H9 (cell line): ENCODE measurements around the gene SLC29A4. TPM values are rescaled to one million over a fixed set of nuclear protein-coding genes. Genes with fewer than 3 reads are reported as not detected.
"Not testable (repeated sequence)": the region's sequence is repeated elsewhere in the genome, so short reads cannot be mapped to it uniquely, and the experiment has no call there.

Experiments used
- DNase-seq: peaks from one replicate; pipeline ENCODE4 v3.0.0-alpha.2; 2017
- H2AFZ ChIP-seq: one replicate; pipeline ENCODE4 v1.6.1; 2013; ENCODE audit warnings: mild to moderate bottlenecking, low read length, control low read depth, moderate library complexity
- H2AK5ac ChIP-seq: 2 replicates; pipeline ENCODE4 v1.6.1; 2013; ENCODE audit warnings: low read length, control low read depth, mixed read lengths; ENCODE audit not compliant: insufficient read length
- H2BK120ac ChIP-seq: one replicate; pipeline ENCODE4 v1.6.1; 2013; ENCODE audit warnings: low read depth, mild to moderate bottlenecking, low read length, control low read depth, inconsistent platforms; ENCODE audit not compliant: poor library complexity, severe bottlenecking
- H2BK12ac ChIP-seq: 2 replicates; pipeline ENCODE4 v1.6.1; 2013; ENCODE audit warnings: low read length, control low read depth, mixed read lengths, low read depth; ENCODE audit not compliant: insufficient read length
- H2BK15ac ChIP-seq: 2 replicates; pipeline ENCODE4 v1.6.1; 2013; ENCODE audit warnings: low read depth, low read length, control low read depth
- H2BK20ac ChIP-seq: one replicate; pipeline ENCODE4 v1.6.1; 2013; ENCODE audit warnings: low read depth, mild to moderate bottlenecking, low read length, control low read depth, inconsistent platforms; ENCODE audit not compliant: poor library complexity, severe bottlenecking
- H2BK5ac ChIP-seq: 2 replicates; pipeline ENCODE4 v1.6.1; 2013; ENCODE audit warnings: low read length, control low read depth, mixed read lengths; ENCODE audit not compliant: insufficient read length
- H3K14ac ChIP-seq: 2 replicates; pipeline ENCODE4 v1.6.1; 2013; ENCODE audit warnings: low read length, control low read depth; ENCODE audit not compliant: insufficient read depth
- H3K18ac ChIP-seq: 2 replicates; pipeline ENCODE4 v1.6.1; 2013; ENCODE audit warnings: low read depth, mild to moderate bottlenecking, mixed read lengths, low read length, control low read depth; ENCODE audit not compliant: insufficient read length
- H3K23ac ChIP-seq: 2 replicates; pipeline ENCODE4 v1.6.1; 2013; ENCODE audit warnings: low read length, control low read depth, mixed read lengths, low read depth; ENCODE audit not compliant: insufficient read length
- H3K23me2 ChIP-seq: 2 replicates; pipeline ENCODE4 v1.6.1; 2013; ENCODE audit warnings: low read depth, mild to moderate bottlenecking, mixed read lengths, low read length, control low read depth; ENCODE audit not compliant: insufficient read length, poor library complexity, severe bottlenecking
- H3K27ac ChIP-seq: 2 replicates; pipeline ENCODE4 v1.5.1; 2013; ENCODE audit warnings: low read length, control low read depth, mixed read lengths, low read depth; ENCODE audit not compliant: insufficient read length
- H3K27me3 ChIP-seq: 2 replicates; pipeline ENCODE4 v1.6.1; 2013; ENCODE audit warnings: low read length, control low read depth, inconsistent platforms; ENCODE audit not compliant: insufficient read depth
- H3K4ac ChIP-seq: 2 replicates; pipeline ENCODE4 v1.6.1; 2013; ENCODE audit warnings: low read depth, mild to moderate bottlenecking, control low read depth, inconsistent platforms, low read length, moderate library complexity
- H3K4me1 ChIP-seq: 2 replicates; pipeline ENCODE4 v1.6.1; 2013; ENCODE audit warnings: low read length, control low read depth, inconsistent platforms; ENCODE audit not compliant: insufficient read depth
- H3K4me2 ChIP-seq: 2 replicates; pipeline ENCODE4 v1.6.1; 2013; ENCODE audit warnings: low read length, control low read depth, mixed read lengths; ENCODE audit not compliant: insufficient read length, insufficient read depth
- H3K56ac ChIP-seq: 2 replicates; pipeline ENCODE4 v1.6.1; 2013; ENCODE audit warnings: low read depth, mild to moderate bottlenecking, mixed read lengths, low read length, control low read depth; ENCODE audit not compliant: insufficient read length
- H3K79me1 ChIP-seq: 2 replicates; pipeline ENCODE4 v1.6.1; 2013; ENCODE audit warnings: low read depth, mild to moderate bottlenecking, moderate library complexity, low read length, control low read depth, inconsistent platforms; ENCODE audit not compliant: insufficient read depth, poor library complexity, severe bottlenecking
- H3K79me2 ChIP-seq: 2 replicates; pipeline ENCODE4 v1.6.1; 2013; ENCODE audit warnings: low read length, control low read depth, inconsistent platforms; ENCODE audit not compliant: insufficient read depth
- H3K9ac ChIP-seq: 2 replicates; pipeline ENCODE4 v1.6.1; 2013; ENCODE audit warnings: low read length, control low read depth, mixed read lengths; ENCODE audit not compliant: insufficient read length; ENCODE audit errors: extremely low read depth
- H3K9me3 ChIP-seq: one replicate; pipeline ENCODE4 v1.6.1; 2013; ENCODE audit warnings: low read depth, low read length, inconsistent platforms; ENCODE audit not compliant: control insufficient read depth
- H3T11ph ChIP-seq: one replicate; pipeline ENCODE4 v1.6.1; 2013; ENCODE audit warnings: mild to moderate bottlenecking, low read length, control low read depth, inconsistent platforms
- H4K20me1 ChIP-seq: one replicate; pipeline ENCODE4 v1.6.1; 2013; ENCODE audit not compliant: control insufficient read depth, insufficient read length, insufficient read depth
- H4K5ac ChIP-seq: 2 replicates; pipeline ENCODE4 v1.6.1; 2013; ENCODE audit warnings: low read depth, mild to moderate bottlenecking, mixed read lengths, low read length, control low read depth; ENCODE audit not compliant: insufficient read length
- H4K8ac ChIP-seq: replicated peaks from 2 replicates; pipeline ENCODE4 v1.6.1; 2013; ENCODE audit warnings: low read length, control low read depth, mixed read lengths, low read depth; ENCODE audit not compliant: insufficient read length
- H4K91ac ChIP-seq: 2 replicates; pipeline ENCODE4 v1.6.1; 2013; ENCODE audit warnings: low read depth, mild to moderate bottlenecking, moderate library complexity, mixed read lengths, low read length, control low read depth; ENCODE audit not compliant: insufficient read length
- H3K27ac Mint-ChIP-seq, 3 experiments: 2 replicates in 2 of 3; 3 replicates in 1 of 3; pipeline ENCODE4 v1.8.0; 2020 to 2021; ENCODE audit warnings: mixed read lengths in 3 of 3, mild to moderate bottlenecking in 1 of 3, moderate library complexity in 1 of 3
- H3K27me3 Mint-ChIP-seq: 2 replicates; pipeline ENCODE4 v1.8.0; 2021; ENCODE audit warnings: low read depth, mild to moderate bottlenecking, moderate library complexity, mixed read lengths
- H3K36me3 Mint-ChIP-seq, 3 experiments: 2 replicates in 2 of 3; 3 replicates in 1 of 3; pipeline ENCODE4 v1.8.0; 2020 to 2021; ENCODE audit warnings: low read depth in 3 of 3, mixed read lengths in 3 of 3; ENCODE audit not compliant: insufficient read depth in 1 of 3
- H3K4me1 Mint-ChIP-seq, 2 experiments: 2 replicates each; pipeline ENCODE4 v1.8.0; 2020; ENCODE audit warnings: mixed read lengths in 2 of 2
- H3K4me3 Mint-ChIP-seq, 2 experiments: 2 replicates in 1 of 2; 3 replicates in 1 of 2; pipeline ENCODE4 v1.8.0; 2020 to 2021; ENCODE audit warnings: mild to moderate bottlenecking in 2 of 2, mixed read lengths in 2 of 2, moderate library complexity in 1 of 2
- H3K9me3 Mint-ChIP-seq, 2 experiments: 2 replicates in 1 of 2; 3 replicates in 1 of 2; pipeline ENCODE4 v1.8.0; 2020; ENCODE audit warnings: mild to moderate bottlenecking in 2 of 2, mixed read lengths in 2 of 2, moderate library complexity in 1 of 2
- CTCF ChIP-seq: fragments of 200-600 bp; sonication (generic); conservative IDR thresholded peaks from 3 replicates; pipeline ENCODE4 v1.8.0; 2021; ENCODE audit warnings: antibody characterized with exemption, mild to moderate bottlenecking
- WGBS: extraction: QIAGEN DNeasy Blood & Tissue Kit; methylation state at CpG from one replicate; pipeline ENCODE4 v1.1.7; 2013; ENCODE audit warnings: missing lambda C conversion rate, low lambda C conversion rate, mixed read lengths; ENCODE audit not compliant: insufficient read length; ENCODE audit errors: extremely low coverage; 5-methylcytosine and 5-hydroxymethylcytosine counted together
- total RNA-seq: library from RNA; stranded (reverse); gene quantifications from 2 replicates; pipeline ENCODE4 v1.2.1, GENCODE V29; 2021

Gene SLC29A4
- total RNA-seq, 1 experiment from 2014 or later = 12.4 TPM

DNA sequence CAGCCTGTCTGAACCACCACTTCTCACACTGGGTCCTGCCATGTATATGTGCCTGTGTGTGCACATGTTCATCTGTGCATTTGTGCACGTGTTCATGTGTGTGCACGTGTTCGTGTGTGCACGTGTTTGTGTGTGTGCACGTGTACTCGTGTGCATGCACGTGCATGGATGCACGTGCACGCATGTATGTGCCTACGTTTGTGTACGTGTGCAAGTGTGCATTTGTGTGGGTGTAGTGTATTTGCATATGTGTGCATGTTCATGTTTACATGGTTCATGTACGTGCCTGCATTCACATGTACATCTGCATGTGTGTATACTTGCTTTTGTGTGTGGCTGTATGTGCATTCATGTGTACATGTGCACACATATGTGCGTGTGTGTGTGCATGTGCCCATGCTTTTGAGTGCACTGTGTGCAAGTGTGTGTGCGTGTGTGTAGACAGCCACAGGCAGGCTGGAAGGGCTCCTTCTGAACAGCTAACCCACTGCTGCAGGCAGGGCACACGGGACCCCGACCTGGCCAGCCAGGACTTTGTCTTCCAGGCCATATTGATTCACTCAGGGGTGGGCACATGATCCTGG, 28.2 kb downstream of the SLC29A4 start:
- H3T11ph ChIP-seq = no peak overlapping the region
- no peak overlapping the region for H3K4me2 ChIP-seq
- no peak overlapping the region for H2AFZ ChIP-seq
- no peak overlapping the region for H2BK20ac ChIP-seq
- no peaks in the 10 kb centered on the region for H3K79me1 ChIP-seq
- no peaks in the 10 kb centered on the region for H3K79me2 ChIP-seq
- no peaks in the 10 kb centered on the region for H3K27me3 ChIP-seq
- no peak overlapping the region for H3K56ac ChIP-seq
- no peak for DNase-seq
- H3K9me3 ChIP-seq = no peaks in the 10 kb centered on the region
- H4K20me1 ChIP-seq = no peaks in the 10 kb centered on the region
- no peak overlapping the region for H2BK5ac ChIP-seq
- WGBS = no CpG with 5 or more reads among the region's 16 CpGs
- Mint-ChIP-seq H3K4me1 (no peaks in the 10 kb centered on the region), H3K36me3 (0 out of 7 replicates have a peak, but pooled peaks cover 0 to 5% (median 0%) of the 10 kb centered on the region in 3 experiments), H3K4me3 (no peak overlapping the region), H3K27ac (no peak overlapping the region), H3K9me3 (no peaks in the 10 kb centered on the region), H3K27me3 (no peaks in the 10 kb centered on the region)
- H4K8ac ChIP-seq = no peak overlapping the region
- H2BK12ac ChIP-seq = no peak overlapping the region
- H3K14ac ChIP-seq = no peak overlapping the region
- H3K23ac ChIP-seq = peak overlapping the region; percentile 72
- no peak overlapping the region for H4K5ac ChIP-seq
- no peak overlapping the region for H3K9ac ChIP-seq
- H4K91ac ChIP-seq = no peak overlapping the region
- H2BK120ac ChIP-seq = no peak overlapping the region
- no peak overlapping the region for H3K18ac ChIP-seq
- TF ChIP-seq CTCF = no peak
- no peaks in the 10 kb centered on the region for H3K4me1 ChIP-seq
- H2BK15ac ChIP-seq = no peak overlapping the region
- no peak overlapping the region for H3K4ac ChIP-seq
- H3K27ac ChIP-seq = no peak overlapping the region
- H3K23me2 ChIP-seq = no peaks in the 10 kb centered on the region
- H2AK5ac ChIP-seq = no peak overlapping the region

DNA sequence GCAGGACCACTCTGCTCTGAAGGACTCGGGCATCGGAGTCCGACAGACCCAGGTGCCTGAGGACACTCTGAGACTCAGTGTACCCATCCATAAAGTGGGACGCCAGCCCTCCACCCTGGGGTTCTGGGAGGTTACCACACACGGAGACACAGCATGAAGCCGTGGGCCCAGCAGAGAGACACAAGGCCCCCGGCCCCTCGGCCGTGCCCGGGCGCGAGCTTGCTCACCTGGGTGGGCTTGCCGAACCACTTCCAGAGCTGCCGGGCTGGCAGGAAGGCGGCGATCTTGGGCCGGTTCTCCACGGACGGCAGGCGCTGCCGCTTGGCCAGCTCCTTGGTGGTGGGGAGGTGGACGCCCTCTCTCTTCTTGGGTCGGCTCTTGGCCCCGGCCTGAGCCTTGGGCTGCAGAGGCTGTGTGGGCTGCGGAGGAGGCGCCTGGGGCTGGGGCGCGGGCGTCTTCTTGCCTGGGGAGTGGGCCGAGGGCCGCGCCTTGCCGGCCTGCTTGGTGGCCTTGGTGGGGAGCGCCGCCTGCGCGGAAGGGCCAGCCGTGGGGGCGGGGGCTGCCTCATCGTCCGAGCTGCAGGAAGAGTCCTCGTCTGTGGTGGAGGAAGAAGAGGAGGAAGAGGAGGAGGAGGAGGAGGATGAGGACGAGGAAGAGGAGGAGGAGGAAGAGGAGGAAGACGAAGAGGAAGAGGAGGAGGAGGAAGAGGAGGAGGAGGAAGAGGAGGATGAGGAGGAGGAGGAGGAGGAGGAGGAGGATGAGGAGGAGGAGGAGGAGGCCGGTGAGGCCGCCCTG, 29.7 kb downstream of the SLC29A4 start:
- not testable (repeated sequence) for H3K36me3 Mint-ChIP-seq, DNase-seq

More for the DNA sequence above, 29.7 kb downstream of the SLC29A4 start:
- H3K23ac ChIP-seq, H2AFZ ChIP-seq, H3K9me3 Mint-ChIP-seq, H2BK12ac ChIP-seq, H2BK20ac ChIP-seq, H3K4me3 Mint-ChIP-seq, H2AK5ac ChIP-seq, H4K8ac ChIP-seq, H4K91ac ChIP-seq, H3K79me1 ChIP-seq, H3K4me2 ChIP-seq, H2BK5ac ChIP-seq, H3K27me3 ChIP-seq, H3K4me1 ChIP-seq, H3K18ac ChIP-seq, H3K9me3 ChIP-seq, H3K27ac ChIP-seq, H3K27ac Mint-ChIP-seq, H2BK15ac ChIP-seq, H3K27me3 Mint-ChIP-seq, H4K20me1 ChIP-seq, H3K23me2 ChIP-seq, H3K9ac ChIP-seq, H3K14ac ChIP-seq, H3T11ph ChIP-seq, H4K5ac ChIP-seq, H2BK120ac ChIP-seq, H3K4ac ChIP-seq, H3K4me1 Mint-ChIP-seq, H3K56ac ChIP-seq, H3K79me2 ChIP-seq: not testable (repeated sequence)
- 100% methylated on average over 1 of the region's 46 CpGs for WGBS
